AG20443 (cell line): ENCODE results near the gene DDR2.

Experiments used
- DNase-seq: peaks from one replicate; pipeline ENCODE4 v3.0.0; 2012; ENCODE audit warnings: low spot score, mixed read lengths

The DDR2 gene

DNA sequence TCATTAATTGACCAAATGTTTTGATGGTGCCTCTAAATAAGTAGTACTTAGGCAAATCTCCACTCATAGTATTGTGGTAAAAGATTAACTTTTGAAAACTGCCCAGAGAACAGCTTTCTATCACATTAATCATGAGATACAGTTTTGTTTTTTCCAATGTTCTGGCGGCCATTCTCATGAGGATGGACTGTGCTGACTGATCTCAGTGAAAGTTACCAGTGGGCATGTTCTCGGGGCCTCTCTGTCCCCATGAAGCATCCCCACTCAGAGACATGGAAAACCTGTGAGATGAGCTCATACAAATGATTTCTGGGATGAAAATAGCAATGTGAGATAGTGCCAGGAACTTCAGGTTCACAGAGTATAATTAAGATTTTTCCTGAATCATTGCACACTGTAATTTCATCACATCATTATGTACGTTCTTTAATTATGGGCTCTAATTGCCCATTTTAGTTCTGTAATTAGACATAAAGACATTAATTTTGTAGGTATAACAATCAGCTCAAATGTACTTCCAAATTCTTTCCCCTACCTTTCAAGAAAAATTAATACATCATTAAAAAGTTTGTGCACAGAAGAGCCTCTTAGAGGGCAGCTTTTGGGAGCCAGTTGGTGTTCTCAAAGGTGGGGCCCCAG, 40.5 kb downstream of the DDR2 start:
- no peak for DNase-seq

DNA sequence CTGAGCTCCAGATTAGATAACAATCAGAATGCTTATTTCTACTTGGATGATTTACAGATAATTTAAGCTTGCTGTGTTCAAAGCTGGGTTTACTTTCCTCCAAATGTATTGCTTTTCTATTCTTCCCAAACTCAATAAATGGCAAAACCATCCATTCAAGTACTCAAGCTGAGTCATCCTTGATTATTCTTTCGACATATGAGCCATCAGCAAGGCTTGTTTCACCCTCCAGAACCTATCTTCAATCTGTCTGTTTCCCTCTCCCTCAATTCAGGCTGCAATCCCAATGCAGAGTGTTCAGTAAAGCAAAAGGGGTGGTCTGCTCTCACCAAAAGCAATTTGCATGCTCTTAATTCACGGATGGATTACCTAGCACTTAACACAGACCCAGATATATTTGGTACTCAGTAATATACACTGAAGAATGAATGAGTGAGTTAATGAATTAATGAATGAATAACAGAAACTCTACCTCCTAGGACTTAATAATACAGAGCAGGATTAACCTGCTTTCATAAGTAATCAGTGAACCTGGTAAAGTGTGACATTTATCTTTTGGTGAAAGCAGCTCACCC, 41.9 kb downstream of the DDR2 start:
- DNase-seq = no peak

DNA sequence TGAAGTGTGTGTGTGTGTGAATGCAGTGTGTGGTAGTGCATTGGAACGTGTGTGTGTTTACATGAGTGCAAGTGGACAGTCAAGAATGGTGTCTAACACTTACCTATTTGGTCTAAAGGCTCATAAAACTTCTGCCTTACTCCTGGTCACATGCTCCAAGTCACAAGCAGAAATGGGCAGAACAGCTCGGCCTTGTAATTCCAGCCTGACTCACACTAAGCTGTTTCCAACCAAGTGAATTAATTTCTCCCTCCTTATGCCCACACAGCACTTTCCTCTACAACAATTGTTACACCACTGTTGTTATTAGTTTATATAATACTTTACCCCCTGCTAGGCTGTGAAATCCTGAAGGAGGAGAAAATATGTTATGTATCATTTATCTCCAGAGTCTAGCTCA, 43.8 kb downstream of the DDR2 start:
- DNase-seq = peak; percentile 46

DNA sequence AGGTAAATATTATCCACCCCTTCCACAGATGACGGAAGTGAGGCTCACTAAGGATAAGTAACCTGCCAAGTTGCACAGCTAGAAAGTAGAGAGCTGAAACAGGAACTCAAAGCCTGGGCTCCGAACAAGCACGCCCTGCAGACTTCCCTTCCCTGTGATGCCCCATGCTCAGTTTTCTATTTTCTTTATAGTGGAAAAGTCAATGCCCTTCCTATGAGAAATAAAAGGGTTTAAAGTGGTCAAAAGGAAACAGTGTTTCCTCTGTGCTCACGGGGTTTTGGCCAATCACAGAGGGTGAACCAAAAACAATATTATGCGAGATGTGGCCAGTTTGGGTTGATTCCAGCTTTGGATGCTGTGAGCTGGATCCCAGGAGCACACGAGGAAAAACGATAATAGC, 44.5 kb downstream of the DDR2 start:
- no peak for DNase-seq

DNA sequence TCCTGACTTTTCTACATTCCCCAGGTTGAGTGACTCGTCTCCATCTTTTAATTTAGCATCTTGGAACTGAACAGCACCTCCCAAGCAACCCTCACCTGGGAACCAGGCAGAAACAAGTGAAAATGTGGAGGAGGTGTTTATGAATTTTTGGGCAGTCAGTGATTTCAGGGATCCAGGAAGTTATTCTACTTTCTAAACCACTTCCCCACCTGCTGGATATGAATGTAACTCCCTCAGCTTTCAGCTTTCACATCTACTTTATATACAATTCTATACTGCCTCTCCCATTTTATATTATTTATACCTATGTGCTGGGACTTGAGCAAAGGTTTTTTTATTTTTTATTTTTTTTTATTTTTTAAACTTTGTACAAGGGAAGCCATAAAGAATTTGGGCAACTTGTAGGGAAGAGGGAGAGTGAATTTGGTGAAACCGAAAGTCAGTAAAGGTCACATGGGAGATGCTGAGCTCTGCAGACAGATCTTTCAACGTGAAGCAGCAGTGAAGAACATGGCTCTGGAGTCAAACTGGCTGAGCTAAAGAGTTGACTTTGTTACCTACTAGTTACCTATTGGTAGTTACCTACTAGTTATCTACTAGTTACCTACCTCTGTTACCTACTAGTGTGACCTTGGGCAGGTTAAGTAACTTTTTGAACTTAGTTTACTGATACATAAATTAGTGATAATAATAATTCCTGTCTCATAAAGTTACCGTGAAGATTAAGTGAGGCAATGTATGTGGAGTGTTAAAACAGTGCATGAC, 45.5 kb downstream of the DDR2 start:
- no peak for DNase-seq

DNA sequence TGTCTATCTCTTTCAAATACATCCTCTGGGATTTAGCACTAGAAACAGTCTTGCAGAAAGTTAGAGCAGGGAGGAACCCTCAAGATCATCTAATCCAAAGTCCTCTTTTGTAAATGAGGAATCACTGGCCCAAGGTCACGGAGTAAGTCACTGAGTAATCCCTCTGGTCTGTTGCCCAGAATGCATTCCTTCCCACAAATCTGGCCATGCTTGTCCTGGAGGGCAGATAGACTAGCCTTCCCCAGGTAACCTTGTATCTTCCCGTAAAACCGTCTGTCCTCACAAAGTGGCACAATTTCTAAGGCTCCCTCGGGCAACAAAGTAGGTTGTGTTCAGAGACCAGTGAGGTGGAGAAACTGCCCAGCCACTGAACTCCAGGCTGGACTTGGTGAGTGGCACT, 46.2 kb downstream of the DDR2 start:
- peak; percentile 65 for DNase-seq

DNA sequence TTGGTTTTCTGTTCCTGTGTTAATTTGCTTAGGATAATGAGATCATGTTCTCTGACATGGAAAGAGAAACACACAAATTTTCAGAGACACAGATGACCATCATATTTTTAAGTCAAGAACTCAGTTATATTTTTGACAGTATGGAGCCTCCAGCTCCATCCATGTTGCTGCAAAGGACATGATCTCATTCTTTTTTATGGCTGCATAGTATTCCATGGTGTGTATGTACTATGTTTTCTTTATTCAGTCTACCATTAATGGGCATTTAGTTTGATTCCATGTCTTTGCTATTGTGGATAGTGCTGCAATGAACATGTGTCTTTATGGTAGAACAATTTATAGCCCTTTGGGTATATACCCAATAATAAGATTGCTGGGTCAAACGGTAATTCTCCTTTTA, 47.0 kb downstream of the DDR2 start:
- no peak for DNase-seq

DNA sequence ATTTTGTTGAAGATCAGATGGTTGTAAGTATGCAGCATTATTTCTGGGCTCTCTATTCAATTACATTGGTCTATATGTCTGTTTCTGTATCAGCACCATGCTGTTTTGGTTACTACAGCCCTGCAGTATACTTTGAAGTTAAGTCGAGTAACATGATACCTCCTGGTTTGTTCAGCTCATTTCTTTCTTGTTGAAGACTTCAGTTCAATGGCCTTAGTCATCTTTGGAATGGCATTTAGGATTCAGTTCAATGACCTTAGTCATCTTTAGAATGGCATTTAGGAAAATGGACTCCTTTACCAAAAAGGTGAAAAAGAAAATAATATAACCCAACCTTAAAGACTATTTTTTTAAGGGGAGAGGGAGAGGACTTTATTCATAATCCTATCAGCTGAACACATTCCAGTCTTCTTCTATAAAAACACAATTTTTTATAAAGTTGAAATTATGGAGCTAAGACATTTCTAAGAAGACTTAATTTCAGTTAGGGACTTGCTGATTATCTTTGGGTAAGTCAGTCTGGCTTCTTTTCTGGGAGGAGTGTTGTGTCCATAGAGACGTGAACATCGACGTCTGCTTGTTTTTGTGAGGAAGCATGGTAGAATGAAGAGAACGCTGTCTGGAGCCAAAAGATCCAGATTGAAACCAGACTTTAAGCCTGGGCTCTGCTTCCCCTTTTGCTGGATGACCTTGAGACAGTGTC, 48.3 kb downstream of the DDR2 start:
- DNase-seq = no peak

DNA sequence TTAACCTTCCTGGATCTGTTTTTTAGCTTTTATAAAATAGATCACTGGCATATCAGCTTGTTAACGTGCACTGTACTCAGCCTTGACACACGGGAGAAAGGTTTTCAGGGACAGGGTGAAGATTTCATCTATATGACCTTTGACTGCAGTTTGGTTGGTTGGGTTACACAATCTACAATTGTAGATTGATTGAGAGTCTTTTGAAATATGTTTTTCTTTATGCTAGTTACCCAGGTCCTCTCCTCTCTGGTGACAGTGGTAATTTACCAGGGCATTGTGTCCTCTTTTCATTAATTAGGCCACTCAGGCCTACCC, 48.8 kb downstream of the DDR2 start:
- DNase-seq = no peak

DNA sequence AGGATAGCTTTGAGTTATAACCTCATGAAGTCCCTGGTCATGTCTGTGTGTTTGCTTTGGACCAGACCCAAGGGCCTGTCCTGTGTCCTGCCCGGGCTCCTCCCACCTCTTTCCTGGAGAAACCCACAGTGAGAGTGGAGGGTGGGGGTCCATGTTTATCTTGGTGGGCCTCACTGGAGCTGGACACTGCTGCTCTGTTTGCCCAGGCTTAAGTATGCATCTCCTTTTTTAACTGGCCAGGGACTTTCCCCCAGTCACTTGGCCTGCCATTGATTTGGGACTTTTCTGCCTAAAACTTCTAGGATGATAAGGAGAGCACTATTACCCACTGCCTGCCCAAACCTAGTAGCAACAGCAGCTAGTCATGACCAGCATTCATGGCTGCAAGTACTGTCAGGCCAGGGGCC, 49.8 kb downstream of the DDR2 start:
- DNase-seq = no peak

DNA sequence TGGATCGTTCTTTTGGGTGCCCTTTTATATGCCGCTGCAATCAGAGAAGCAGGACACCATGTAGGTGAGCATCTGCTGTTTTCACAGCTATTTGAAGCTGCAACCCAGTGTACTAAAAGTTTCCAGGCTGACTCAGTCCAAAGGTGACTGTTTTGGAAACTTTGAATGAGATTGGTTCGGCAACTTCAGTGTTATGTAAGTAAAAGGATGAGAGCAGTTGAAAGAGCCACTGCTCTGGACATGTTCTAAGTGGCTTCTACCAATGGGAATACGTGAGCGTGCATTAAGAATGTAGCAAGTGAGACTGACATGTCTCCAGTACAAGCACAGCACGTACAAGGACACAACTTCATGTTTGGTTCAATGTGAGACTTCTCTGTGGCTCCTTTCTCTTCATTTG, 55.6 kb downstream of the DDR2 start:
- DNase-seq = no peak

DNA sequence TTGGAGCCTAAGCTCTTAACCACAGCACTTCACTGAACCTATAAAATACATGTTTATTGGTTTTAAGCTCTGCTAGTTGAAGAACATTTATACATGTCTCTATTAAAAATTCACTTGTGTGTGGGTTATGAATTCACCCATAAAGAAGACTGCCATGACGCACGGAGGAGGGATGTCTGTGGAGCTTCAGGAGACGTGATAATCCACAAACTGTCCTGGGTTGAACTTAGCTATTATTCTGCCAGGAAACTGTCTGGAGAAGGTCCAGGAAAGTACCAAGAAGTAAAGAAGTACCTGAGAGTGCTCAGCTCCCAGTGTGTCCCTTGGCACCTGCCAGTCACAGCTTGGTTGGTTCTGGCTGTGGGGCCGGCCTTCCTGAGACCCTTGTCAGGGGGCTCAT, 56.3 kb downstream of the DDR2 start:
- DNase-seq = no peak

DNA sequence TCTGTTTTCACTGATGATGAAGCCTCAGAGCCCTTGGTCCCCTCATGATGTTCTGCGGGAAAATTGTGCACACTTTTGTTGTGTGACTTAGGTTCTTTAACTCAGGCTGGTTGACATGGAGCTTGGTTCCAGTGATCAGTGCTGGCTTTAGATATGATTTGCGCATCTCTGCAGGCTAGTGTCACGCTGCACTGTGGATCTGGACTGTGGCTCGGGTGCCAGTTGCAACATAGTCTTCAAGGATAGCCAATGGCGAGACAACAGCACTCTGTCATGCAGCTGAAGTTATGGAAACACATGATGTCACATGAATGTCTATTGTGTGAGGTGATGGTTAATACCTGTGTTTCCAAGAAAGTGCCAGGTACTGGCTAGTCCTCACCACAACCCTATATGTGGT, 56.7 kb downstream of the DDR2 start:
- no peak for DNase-seq

DNA sequence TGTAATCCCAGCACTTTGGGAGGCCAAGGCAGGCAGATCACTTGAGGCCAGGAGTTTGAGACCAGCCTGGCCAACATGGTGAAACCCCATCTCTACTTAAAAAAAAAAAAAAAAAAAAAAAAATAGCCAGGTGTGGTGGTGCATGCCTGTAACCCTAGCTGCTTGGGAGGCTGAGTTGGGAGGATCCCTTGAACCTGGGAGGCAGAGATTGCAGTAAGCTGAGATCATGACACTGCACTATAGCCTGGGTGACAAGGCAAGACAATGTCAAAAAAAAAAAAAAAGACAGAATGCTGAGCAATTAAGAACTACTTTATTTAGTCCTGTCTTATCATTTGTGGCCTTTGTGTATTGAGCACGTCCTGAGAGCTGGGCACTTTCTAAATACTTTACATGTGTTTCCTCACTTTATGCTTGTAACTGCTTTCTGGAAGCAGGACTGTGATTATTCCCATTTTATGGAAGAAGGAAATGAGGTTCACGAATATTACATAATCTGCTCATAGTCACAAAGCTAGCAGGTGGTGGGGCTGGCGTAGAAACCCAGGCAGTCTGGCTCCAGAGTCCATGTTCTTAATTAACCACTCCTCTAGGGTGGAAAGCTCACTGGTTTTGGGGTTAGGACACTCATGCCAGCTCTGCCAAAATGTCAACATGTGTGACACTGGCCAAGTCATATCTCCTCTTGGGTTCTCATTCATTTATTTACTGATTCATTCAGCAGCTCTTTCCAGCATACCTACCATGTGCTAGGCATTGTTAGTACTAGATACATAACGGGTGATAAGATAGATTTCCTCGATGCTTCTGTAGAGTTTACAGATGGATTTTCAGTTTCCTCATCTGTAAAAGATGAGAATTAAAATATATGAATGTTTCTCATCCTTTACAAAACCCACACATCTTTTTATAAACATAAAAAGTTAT, 57.7 kb downstream of the DDR2 start:
- peak; percentile 54 for DNase-seq

DNA sequence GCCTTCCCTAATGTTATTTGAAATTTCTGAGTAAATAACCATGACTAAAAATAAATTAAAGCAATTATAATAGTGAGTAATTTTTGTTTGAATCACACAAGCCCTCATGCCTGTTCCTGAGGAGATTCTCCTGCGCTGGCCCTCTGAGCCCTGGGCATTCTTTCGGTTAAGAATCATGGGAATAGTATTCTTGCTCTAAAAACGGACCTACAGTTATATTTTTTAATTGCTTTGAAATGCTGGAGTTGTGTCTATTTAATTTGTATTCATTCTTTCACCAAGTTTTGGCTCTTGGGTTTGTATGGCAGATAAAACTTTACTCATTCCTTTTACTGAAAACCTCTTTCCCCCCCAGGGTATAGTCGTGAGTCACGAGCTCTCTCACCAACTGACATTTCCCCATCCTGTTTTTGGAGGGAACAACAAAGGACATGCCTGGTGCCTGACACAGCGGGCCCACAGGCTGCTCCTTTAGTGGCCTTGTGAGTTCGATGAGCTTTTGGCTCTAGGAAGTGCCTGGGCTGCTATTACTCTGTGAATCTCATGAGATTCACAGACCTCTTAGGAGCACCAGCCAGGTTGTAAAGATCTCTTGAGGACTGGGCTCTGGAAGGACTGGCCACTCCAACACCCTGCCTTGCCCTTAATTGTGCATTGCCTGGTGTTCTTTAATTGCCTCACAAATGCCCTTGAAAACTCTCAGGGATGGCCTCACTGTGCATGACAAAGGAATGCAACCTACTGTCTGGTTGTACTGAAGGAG, 58.6 kb downstream of the DDR2 start:
- DNase-seq = peak; percentile 91

DNA sequence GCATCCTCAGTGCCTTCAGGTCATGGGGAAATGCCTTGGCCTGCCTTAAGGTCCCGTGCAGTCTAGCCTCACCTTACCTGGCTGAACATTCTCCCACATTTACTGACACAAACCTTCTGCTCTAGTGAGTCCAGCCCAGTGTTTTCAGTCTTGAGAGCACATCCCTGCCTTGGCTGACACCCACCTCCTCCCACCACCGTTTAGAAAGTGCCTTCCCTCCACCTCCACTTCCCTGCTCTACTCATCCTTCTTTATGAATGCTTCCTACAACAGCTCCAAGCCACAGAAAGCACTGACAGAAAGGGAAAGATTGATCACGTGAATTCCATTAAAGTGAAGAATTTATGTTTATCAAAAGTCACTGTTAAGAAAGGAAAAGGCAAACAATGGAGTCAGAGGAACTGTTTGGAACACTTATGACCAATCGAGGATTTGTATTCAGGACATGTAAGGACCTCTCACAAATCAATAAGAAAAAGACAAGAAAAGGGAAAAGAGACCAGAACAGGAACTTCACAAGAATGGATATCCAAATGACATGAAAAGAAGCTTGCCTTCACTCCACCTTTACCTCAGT, 59.8 kb downstream of the DDR2 start:
- no peak for DNase-seq

DNA sequence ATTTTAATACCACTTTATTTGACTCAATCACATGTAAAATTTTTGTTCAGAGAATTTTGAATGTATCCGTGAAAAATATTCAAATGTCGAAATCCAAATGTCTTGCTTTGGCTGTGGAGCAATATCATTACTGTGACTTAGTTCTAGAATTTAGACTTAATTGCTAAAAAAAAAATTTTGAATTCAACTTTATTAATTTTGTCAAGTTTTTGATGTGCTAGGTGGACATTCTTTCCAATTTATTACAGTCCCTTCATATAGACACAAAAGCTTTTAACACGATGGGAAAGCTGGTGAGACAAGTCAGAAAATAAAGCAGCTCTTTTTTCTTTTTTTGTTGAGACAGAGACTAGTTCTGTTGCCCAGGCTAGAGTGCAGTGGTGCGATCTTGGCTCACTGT, 62.6 kb downstream of the DDR2 start:
- DNase-seq = no peak

DNA sequence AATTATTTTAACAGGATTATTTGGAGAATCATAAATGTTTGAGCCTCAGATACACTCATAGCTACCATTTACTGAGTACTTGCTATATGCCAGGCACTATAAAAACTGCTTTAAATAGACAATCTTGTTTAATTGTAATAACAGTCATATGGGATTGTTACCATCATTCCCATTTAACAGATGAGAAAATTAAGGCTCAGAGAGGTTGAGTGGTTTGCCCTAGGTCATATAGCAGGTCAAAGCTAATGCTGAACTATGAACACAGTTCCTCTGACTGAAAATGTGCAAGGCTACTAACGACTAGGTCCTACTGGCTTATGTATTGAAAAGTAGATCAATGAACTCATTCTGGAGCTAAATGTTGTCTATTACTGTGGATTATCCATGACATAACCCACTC, 63.4 kb downstream of the DDR2 start:
- DNase-seq = no peak

DNA sequence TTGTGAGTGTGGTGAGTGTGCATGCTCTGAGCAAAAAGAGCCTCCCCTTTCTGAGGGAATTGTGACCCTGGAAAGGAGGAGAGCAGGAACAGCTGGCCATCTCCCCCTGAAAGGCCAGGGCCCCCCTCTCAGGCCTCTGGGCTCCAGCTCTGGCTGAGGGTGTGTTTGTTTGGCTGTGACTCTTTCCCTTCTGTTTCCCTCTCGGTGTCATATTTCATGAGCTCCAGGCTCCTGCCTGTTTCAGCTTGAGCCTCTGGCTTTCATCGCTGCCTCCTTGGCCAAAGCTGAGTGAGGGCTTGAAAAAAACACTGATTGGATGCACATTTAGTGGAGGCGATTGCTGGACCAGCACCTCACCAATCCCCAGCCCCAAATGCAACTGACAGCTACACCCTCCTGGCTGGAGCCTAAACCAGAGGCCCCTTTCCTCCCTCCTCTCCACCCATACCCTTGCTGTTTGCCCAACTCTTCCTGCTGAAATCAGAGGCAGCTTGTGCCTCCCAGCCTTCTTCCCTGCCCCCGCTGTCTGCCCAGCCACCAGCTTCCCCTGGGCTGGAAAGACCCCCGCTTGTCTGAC, 64.1 kb downstream of the DDR2 start:
- DNase-seq = peak; percentile 81

DNA sequence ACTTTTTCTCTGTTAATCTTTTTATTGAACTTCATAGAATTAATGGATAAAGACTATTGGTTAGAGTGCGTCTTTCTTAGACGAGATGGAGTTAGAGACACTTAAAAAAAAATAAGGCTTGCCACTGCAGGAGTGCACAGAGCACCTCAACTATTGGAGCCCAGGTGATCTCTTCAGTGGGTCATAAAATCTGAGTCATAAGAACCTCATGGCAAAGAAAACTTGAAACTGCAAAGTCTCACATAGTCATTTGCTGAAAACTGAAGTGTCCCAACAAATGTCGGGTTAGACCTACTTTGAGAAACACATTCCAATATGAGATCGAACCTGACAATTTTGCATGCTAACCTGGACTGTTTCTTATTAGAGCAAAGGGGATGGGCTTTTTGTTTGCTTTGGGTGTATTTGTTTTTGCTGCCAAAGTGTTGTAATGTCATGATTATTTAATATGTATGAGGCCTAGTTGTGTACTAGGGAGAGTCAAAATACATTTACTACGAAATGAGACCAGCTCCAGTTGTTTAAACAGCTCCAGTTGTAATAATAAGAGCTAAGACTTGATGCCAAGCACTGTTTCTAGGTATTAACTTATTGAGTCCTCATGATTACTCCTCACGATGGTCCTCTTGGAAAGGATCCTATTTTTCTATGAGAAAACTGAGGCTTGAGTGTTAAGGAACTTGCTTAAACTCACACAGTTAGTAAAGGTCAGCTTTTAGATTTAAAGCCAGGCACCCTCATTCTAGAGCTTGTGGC, 65.1 kb downstream of the DDR2 start:
- DNase-seq = no peak
